NCI-H774 (cell line): ENCODE measurements around the gene ABCB7.
"Not testable (repeated sequence)": the region's sequence is repeated elsewhere in the genome, so short reads cannot be mapped to it uniquely, and the experiment has no call there.

Experiments used
- DNase-seq: peaks from one replicate; lab custom pipeline; 2025; lab: John Stamatoyannopoulos, UW

The ABCB7 gene

DNA sequence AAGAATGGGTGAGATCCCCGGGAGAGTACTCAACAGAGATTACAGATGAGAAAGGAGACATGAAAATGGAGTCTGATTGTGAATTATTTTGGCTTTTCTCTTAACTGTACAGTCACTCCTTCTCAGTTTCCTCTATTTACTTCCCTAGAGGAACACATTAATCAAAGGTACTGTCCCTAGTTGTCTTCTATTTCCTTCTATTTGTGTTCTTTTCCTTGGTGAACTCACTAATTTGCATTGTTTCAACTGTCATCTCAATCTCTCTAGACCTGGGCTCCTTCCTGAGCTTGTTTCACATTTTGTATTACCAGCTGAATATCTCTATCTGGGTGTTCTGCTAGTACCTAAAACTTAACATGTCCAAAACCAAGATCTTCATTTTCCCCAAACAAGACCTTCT is 59.8 kb downstream of the ABCB7 start:
- no peak for DNase-seq

DNA sequence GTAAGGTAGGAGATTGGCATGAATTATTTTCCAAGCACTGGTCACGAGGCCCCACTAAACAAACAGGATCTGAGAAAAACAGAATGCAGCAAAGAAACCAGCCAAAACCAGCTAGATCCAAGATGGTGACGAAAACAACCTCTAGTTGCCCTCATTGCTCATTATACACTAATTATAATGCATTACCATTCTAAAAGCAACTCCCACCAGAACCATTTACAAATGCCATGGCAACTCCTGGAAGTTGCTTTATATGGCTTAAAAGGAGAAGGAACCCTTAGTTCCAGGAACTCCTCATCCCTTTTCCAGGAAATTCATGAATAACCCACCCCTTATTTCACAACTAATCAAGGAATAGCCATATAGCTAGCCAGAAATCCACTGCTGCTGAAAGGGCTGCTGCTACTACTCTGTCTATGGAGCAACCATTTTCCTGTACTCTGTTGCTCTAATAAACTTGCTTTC is 69.3 kb downstream of the ABCB7 start:
- DNase-seq, result no peak

- DNase-seq, result no peak
These were observed 71.3 kb downstream of the ABCB7 start for GRCh38 chrX:75084757-75085156.

GRCh38 chrX:75076429-75076828 is 79.7 kb downstream of the ABCB7 start:
- DNase-seq, result no peak

DNA sequence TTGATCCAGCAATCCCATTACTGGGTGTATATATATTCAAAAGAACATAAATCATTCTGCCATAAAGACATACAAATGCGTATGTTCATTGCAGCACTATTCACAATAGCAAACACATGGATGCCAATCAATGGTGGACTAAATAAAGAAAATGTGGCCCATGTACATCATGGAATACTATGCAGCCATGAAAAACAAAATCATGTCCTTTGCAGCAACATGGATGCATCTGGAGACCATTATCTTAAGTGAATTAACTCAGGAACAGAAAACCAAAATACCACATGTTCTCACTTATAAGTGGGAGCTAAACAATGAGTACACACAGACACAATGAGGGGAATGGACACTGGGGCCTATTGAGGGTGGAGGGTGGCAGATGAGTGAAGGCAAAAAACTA is 81.6 kb downstream of the ABCB7 start:
- no peak for DNase-seq

- DNase-seq, result no peak
These were observed 84.7 kb downstream of the ABCB7 start for GRCh38 chrX:75071334-75071733.

- no peak for DNase-seq
These were observed 88.2 kb downstream of the ABCB7 start for GRCh38 chrX:75067931-75068330.

- DNase-seq, result no peak
These were observed 94.4 kb downstream of the ABCB7 start for GRCh38 chrX:75061701-75062100.

- no peak for DNase-seq
These were observed 105.0 kb downstream of the ABCB7 start for GRCh38 chrX:75051047-75051446.

GRCh38 chrX:75045369-75045768 is 110.7 kb downstream of the ABCB7 start:
- no peak for DNase-seq

GRCh38 chrX:75044142-75044541 is 111.9 kb downstream of the ABCB7 start:
- not testable (repeated sequence) for DNase-seq

DNA sequence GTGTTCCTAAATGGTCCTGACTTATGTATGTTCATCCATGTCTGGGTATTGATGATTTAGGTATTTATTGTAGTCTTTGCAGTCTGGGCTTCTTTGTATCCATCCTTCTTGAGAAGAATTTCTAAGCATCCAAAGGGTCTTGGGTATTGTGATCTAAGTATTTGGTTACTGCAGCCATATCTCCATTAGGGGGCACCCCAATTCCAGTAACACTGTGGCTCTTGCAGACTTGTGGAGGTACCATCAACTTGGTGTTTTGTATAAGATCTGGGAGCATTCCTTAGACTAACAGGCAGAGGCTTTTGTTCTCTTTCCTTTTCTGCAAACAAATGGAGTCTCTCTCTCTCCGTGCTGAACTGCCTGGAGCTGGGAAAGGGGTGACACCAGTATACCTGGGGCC is 117.2 kb downstream of the ABCB7 start:
- no peak for DNase-seq
